Hepatocyte (in vitro differentiated cells): ENCODE data around the gene VWA3A. TPM values are rescaled to one million over a fixed set of nuclear protein-coding genes. Genes with fewer than 3 reads are reported as not detected.
A peak's percentile ranks its signal among the peaks of the same experiment; 100 is the strongest.

ENCODE experiments used
- DNase-seq: peaks from one replicate; pipeline ENCODE4 v3.0.0-alpha.2; 2016; ENCODE audit warnings: low spot score
- H2AFZ ChIP-seq: fragments of 200-600 bp; sonication (generic); 2 replicates; pipeline ENCODE4 v1.6.0; 2016; ENCODE audit warnings: antibody characterized with exemption, mild to moderate bottlenecking
- H3K27ac ChIP-seq: fragments of 200-600 bp; sonication (generic); 2 replicates; pipeline ENCODE4 v1.5.1; 2016; ENCODE audit warnings: mild to moderate bottlenecking
- H3K27me3 ChIP-seq: fragments of 200-600 bp; sonication (generic); 2 replicates; pipeline ENCODE4 v1.6.1; 2016
- H3K36me3 ChIP-seq: fragments of 200-600 bp; sonication (generic); replicated peaks from 2 replicates; pipeline ENCODE4 v1.5.1; 2016; ENCODE audit warnings: low read depth; ENCODE audit not compliant: insufficient read depth
- H3K4me1 ChIP-seq: fragments of 200-600 bp; sonication (generic); 2 replicates; pipeline ENCODE4 v1.5.1; 2016; ENCODE audit warnings: mild to moderate bottlenecking, moderate library complexity; ENCODE audit not compliant: insufficient read depth
- H3K4me2 ChIP-seq: fragments of 200-600 bp; sonication (generic); 2 replicates; pipeline ENCODE4 v1.6.0; 2016
- H3K4me3 ChIP-seq: fragments of 200-600 bp; sonication (generic); 2 replicates; pipeline ENCODE4 v1.5.1; 2016; ENCODE audit warnings: mild to moderate bottlenecking
- H3K79me2 ChIP-seq: fragments of 200-600 bp; sonication (generic); 2 replicates; pipeline ENCODE4 v1.6.0; 2017; ENCODE audit warnings: mild to moderate bottlenecking
- H3K9me2 ChIP-seq: fragments of 200-600 bp; sonication (generic); replicated peaks from 2 replicates; pipeline ENCODE4 v1.6.0; 2017; ENCODE audit warnings: mild to moderate bottlenecking; ENCODE audit not compliant: insufficient read depth
- H3K9me3 ChIP-seq: fragments of 200-600 bp; sonication (generic); 2 replicates; pipeline ENCODE4 v1.5.1; 2016; ENCODE audit warnings: low read depth, mild to moderate bottlenecking
- H4K20me1 ChIP-seq: fragments of 200-600 bp; sonication (generic); 2 replicates; pipeline ENCODE4 v1.6.0; 2016; ENCODE audit warnings: mild to moderate bottlenecking; ENCODE audit not compliant: insufficient read depth, poor library complexity, severe bottlenecking
- EZH2 ChIP-seq: fragments of 200-600 bp; sonication (generic); IDR thresholded peaks from 2 replicates; pipeline ENCODE4 v1.6.1; 2016; ENCODE audit warnings: antibody characterized with exemption, mild to moderate bottlenecking, borderline replicate concordance
- EZH2phosphoT487 ChIP-seq: fragments of 200-600 bp; sonication (generic); IDR thresholded peaks from one replicate; pipeline ENCODE4 v1.6.1; 2018; ENCODE audit warnings: antibody characterized with exemption, mild to moderate bottlenecking, low read depth, moderate library complexity; ENCODE audit not compliant: unreplicated experiment, severe bottlenecking
- WGBS: methylation state at CpG from one replicate; pipeline ENCODE4 v1.1.6; 2016; ENCODE audit warnings: low lambda C conversion rate; ENCODE audit errors: missing lambda C conversion rate; 5-methylcytosine and 5-hydroxymethylcytosine counted together
- polyA plus RNA-seq: library from polyadenylated mRNA; unstranded; fragments of >200 nt; fragmentation: Nextera tagmentation; extraction: Ambion mirVana; gene quantifications from 2 replicates; pipeline ENCODE4 v1.2.1, GENCODE V29; 2016
- total RNA-seq: library from RNA; depleted of rRNA; stranded (reverse); fragments of >200 nt; gene quantifications from 2 replicates; pipeline ENCODE4 v1.2.3, GENCODE V29; 2014
- TF ChIP-seq, protein P1 (sequence below): fragments of 200-600 bp; sonication (generic); IDR thresholded peaks from 2 replicates; pipeline ENCODE4 v1.5.1; 2016; ENCODE audit warnings: antibody characterized with exemption, mild to moderate bottlenecking; ENCODE audit not compliant: poor library complexity

Gene VWA3A
- total and polyA plus RNA-seq, 2 experiments from 2014 or later: 0.03 TPM; not detected in 1

DNA sequence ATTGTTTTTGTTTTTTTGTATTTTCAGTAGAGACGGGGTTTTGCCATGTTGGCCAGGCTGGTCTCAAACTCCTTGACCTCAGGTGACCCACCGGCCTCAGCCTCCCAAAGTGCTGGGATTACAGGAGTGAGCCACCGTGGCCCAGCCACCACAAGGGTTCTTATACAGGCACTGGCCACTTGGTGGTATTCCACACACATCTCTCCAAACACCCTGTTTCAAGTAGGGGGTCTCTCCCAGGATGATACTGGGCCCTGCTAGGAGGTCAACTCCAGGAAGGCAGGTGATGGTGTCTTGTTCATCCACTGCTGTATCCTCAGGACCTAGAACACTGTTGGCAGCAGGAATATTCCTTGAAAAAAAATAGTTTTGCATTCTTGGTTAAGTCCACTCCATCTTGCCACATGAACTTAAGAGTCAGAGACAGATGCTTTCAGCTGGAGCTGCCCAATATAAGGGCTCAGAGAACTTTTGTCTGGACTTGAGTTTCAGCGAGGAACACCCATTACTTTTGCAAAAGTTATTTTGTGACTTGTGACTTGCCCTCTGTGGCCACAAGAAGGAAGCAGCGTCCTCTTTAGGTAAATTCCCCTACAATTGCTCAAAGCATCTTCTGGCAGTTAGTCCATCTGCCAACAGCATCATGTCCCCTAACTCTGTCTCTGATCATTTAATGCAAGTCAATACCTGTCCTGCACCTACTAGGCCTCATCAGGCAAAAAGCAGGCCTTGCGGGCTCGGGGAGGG lies 106.4 kb downstream of the VWA3A start:
- Histone ChIP-seq H3K27ac (peak overlapping the region; percentile 73), H3K4me2 (no peak overlapping the region), H3K36me3 (no peaks in the 10 kb centered on the region), H3K4me3 (no peak overlapping the region), H4K20me1 (no peaks in the 10 kb centered on the region), H2AFZ (no peak overlapping the region), H3K27me3 (no peaks in the 10 kb centered on the region), H3K9me2 (no peaks in the 10 kb centered on the region), H3K79me2 (no peaks in the 10 kb centered on the region), H3K9me3 (no peaks in the 10 kb centered on the region), H3K4me1 (no peaks in the 10 kb centered on the region)
- no peak for DNase-seq
- 84% methylated on average over 7 of the region's 7 CpGs for WGBS
- TF ChIP-seq EZH2 (no peak), EZH2phosphoT487 (no peak)
- TF ChIP-seq, protein P1, sequence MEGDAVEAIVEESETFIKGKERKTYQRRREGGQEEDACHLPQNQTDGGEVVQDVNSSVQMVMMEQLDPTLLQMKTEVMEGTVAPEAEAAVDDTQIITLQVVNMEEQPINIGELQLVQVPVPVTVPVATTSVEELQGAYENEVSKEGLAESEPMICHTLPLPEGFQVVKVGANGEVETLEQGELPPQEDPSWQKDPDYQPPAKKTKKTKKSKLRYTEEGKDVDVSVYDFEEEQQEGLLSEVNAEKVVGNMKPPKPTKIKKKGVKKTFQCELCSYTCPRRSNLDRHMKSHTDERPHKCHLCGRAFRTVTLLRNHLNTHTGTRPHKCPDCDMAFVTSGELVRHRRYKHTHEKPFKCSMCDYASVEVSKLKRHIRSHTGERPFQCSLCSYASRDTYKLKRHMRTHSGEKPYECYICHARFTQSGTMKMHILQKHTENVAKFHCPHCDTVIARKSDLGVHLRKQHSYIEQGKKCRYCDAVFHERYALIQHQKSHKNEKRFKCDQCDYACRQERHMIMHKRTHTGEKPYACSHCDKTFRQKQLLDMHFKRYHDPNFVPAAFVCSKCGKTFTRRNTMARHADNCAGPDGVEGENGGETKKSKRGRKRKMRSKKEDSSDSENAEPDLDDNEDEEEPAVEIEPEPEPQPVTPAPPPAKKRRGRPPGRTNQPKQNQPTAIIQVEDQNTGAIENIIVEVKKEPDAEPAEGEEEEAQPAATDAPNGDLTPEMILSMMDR: no peak

DNA sequence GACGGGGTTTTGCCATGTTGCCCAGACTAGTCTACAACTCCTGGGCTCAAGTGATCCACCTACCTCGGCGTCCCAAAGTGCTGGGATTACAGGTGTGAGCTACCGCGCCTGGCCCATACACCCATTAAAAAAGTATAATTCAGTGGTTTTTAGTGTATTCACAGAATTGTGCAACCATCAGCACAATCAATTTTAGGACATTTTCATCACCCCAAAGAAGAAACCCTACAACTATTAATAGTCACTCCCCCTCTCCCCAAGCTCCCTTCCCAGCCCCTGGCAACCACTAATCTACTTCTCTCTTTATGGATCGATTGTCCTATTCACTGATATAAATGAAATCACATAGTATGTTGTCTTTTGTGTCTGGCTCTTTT lies 109.9 kb downstream of the VWA3A start:
- Histone ChIP-seq H3K9me3 (no peaks in the 10 kb centered on the region), H3K27ac (no peak overlapping the region), H3K4me2 (no peak overlapping the region), H4K20me1 (peaks cover under 1% of the 10 kb centered on the region), H3K27me3 (no peaks in the 10 kb centered on the region), H3K9me2 (no peaks in the 10 kb centered on the region), H3K36me3 (no peaks in the 10 kb centered on the region), H3K4me1 (no peaks in the 10 kb centered on the region), H3K4me3 (no peak overlapping the region), H3K79me2 (peaks cover 6% of the 10 kb centered on the region), H2AFZ (no peak overlapping the region)
- TF ChIP-seq EZH2 (no peak), EZH2phosphoT487 (no peak)
- TF ChIP-seq, protein P1: no peak
- WGBS: 98% methylated on average over 6 of the region's 6 CpGs
- no peak for DNase-seq

DNA sequence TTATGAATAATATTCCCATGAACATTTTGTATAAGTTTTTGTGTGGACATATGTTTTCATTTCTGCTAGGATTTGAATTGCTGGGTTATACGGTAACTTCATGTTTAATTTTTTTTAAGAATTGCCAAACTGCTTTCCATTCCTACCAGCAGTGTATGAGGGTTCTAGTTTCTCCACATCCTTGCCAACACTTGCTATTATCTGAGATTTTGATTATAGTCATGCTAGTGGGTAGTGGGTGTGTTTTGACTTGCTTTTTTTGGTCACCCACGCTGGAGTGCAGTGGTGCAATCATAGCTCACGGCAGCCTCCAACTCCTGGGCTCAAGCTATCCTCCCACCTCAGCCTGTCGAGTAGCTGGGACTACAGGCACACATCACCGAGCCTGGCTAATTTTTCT lies 110.8 kb downstream of the VWA3A start:
- WGBS: 93% methylated on average over 5 of the region's 5 CpGs

More for the DNA sequence above, 110.8 kb downstream of the VWA3A start:
- Histone ChIP-seq H3K27ac (no peak overlapping the region), H2AFZ (no peak overlapping the region), H3K4me3 (no peak overlapping the region), H3K9me2 (no peaks in the 10 kb centered on the region), H3K4me1 (peaks cover 6% of the 10 kb centered on the region), H3K36me3 (no peaks in the 10 kb centered on the region), H3K4me2 (no peak overlapping the region), H3K27me3 (no peaks in the 10 kb centered on the region), H4K20me1 (peaks cover 9% of the 10 kb centered on the region), H3K79me2 (peaks cover 15% of the 10 kb centered on the region), H3K9me3 (no peaks in the 10 kb centered on the region)
- no peak for DNase-seq
- TF ChIP-seq, protein P1: no peak
- TF ChIP-seq EZH2 (no peak), EZH2phosphoT487 (no peak)
